ENCODE data around the gene DCC. TPM values are rescaled to one million over a fixed set of nuclear protein-coding genes. Genes with fewer than 3 reads are reported as not detected.

Gene DCC
- total RNA-seq, 6 donors from 2014 or later = 0.33 to 3.5 (median 1.0) TPM

DNA sequence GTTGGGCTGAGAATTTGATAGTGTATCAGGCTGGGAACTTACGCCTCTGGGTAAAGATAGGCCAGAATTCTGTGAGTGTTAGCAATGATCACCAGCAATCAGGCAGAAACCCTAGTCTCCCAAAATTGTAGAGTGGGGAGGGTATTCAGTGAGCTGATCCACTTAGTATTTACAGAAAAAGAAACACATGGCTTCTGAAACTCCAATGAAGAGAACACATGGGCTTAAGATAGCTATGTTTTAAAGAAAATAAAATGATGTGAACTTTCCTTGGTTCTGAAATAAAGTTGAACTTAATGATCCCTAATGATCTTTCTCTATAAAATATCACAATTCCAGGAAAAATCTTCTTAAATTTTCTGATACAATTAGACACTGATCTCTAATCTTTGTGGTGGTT lies 472.8 kb downstream of the DCC start:
- Histone ChIP-seq H3K4me3 (no peak overlapping the region), H3K27ac (no peak overlapping the region), H3K9me3 (no peaks in the 10 kb centered on the region), H3K4me1 (no peaks in the 10 kb centered on the region), H3K36me3 (no peaks in the 10 kb centered on the region), H3K27me3 (no peaks in the 10 kb centered on the region)
- no peak for DNase-seq
- TF ChIP-seq POLR2A (IDR thresholded peaks at IDR 0.05) (no peak), EP300 (IDR thresholded peaks at IDR 0.05) (no peak), POLR2AphosphoS5 (IDR thresholded peaks at IDR 0.05) (no peak)
- TF ChIP-seq, protein P1, sequence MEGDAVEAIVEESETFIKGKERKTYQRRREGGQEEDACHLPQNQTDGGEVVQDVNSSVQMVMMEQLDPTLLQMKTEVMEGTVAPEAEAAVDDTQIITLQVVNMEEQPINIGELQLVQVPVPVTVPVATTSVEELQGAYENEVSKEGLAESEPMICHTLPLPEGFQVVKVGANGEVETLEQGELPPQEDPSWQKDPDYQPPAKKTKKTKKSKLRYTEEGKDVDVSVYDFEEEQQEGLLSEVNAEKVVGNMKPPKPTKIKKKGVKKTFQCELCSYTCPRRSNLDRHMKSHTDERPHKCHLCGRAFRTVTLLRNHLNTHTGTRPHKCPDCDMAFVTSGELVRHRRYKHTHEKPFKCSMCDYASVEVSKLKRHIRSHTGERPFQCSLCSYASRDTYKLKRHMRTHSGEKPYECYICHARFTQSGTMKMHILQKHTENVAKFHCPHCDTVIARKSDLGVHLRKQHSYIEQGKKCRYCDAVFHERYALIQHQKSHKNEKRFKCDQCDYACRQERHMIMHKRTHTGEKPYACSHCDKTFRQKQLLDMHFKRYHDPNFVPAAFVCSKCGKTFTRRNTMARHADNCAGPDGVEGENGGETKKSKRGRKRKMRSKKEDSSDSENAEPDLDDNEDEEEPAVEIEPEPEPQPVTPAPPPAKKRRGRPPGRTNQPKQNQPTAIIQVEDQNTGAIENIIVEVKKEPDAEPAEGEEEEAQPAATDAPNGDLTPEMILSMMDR (IDR thresholded peaks at IDR 0.05) = no peak
- WGBS, 2 donors = 86 to 100% methylated on average over 1 of the region's 1 CpG
- no peak for ATAC-seq (ENCODE audit: low FRiP score in 2 of 2)

DNA sequence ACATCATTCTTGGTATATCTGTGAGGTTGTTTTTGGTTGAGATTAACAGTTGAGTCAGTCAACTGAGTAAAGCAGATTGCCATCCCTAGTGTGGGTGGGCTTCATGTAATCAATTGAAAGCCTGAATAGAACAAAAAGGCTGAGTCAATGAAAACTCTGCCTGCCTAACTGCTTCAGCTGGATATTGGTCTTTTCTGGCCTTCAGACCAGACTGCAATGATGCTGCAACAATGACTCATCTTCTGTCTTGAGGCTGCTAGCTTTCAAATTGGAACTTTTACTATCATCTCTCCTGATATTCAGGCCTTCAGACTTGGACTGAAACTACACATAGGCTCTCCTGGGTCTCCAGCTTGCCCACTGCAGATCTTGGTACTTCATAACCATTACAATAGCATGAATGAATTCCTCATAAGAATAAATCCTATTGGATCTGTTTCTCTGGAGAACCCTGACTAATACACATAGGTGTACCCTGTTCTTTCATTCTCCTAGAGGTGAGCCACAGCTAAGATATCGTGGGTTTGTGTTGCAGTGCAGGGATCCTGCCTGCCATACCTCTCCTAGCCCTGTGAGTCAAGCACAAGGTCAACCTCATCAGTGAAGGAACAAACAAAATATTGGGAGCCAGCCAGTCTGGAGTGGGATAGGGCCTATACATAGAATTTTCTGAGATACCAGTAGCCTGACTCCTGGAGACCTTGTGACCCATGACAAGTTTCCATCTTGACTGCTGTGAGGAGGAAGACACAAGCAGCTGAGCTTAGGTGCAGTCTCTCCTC lies 473.8 kb downstream of the DCC start:
- H3K27ac ChIP-seq = no peak overlapping the region
- no peaks in the 10 kb centered on the region for H3K9me3 ChIP-seq
- TF ChIP-seq POLR2A (IDR thresholded peaks at IDR 0.05) = no peak
- no peak for TF ChIP-seq EP300 (IDR thresholded peaks at IDR 0.05)
- no peak for TF ChIP-seq POLR2AphosphoS5 (IDR thresholded peaks at IDR 0.05)
- TF ChIP-seq, protein P1 (IDR thresholded peaks at IDR 0.05) = no peak
- H3K36me3 ChIP-seq = no peaks in the 10 kb centered on the region
- WGBS, 2 donors = 45 to 53% methylated on average over 1 of the region's 1 CpG
- no peaks in the 10 kb centered on the region for H3K27me3 ChIP-seq
- H3K4me3 ChIP-seq = no peak overlapping the region
- ATAC-seq (ENCODE audit: low FRiP score in 2 of 2) (no peak), DNase-seq (no peak)
- H3K4me1 ChIP-seq = no peaks in the 10 kb centered on the region

DNA sequence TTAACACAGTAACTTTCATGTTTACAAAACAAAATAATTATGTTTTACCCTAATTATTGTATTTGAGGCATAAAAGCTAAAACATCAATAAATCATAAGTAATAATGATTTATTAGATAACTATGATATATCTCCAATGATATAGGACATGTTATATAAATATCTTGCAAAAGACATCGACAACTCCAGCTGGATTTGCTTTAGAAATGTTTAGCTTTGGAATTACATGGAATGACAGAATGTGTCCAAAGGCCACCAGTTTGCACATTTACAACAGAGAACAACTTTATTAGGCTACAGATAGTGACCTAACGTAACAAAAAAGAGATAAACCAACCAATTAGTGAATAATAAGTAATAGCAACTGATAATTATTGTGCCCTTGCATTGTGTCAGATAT lies 475.7 kb downstream of the DCC start:
- Histone ChIP-seq H3K36me3 (no peaks in the 10 kb centered on the region), H3K27me3 (no peaks in the 10 kb centered on the region), H3K4me3 (no peak overlapping the region), H3K4me1 (no peaks in the 10 kb centered on the region), H3K9me3 (no peaks in the 10 kb centered on the region), H3K27ac (no peak overlapping the region)
- TF ChIP-seq, protein P1 (IDR thresholded peaks at IDR 0.05) = no peak
- TF ChIP-seq EP300 (IDR thresholded peaks at IDR 0.05) = no peak
- TF ChIP-seq POLR2AphosphoS5 (IDR thresholded peaks at IDR 0.05) = no peak
- no peak for TF ChIP-seq POLR2A (IDR thresholded peaks at IDR 0.05)
- WGBS, 2 donors = 64 to 74% methylated on average over 2 of the region's 2 CpGs
- ATAC-seq (ENCODE audit: low FRiP score in 2 of 2) = no peak
- no peak for DNase-seq

DNA sequence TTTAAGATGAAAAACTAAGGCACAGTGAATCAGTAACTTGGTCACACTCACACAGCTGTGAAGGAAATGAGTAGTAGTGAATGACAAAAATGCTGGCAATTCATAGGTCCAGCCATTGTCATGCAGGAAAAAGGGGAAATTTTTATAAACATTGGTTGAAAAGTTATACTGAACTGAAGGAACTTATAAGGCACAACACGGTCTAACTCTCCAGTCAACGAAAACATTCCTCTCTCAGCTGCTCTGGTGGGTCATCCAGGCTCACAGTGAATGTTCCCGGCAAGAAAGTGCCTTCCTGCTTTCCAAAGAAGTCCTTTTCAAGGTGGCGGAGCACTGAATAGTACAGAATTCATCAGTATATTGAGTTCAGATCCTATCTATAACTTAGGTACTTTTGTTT lies 476.1 kb downstream of the DCC start:
- no peaks in the 10 kb centered on the region for H3K4me1 ChIP-seq
- H3K4me3 ChIP-seq = no peak overlapping the region
- TF ChIP-seq, protein P1 (IDR thresholded peaks at IDR 0.05) = no peak
- TF ChIP-seq POLR2AphosphoS5 (IDR thresholded peaks at IDR 0.05) (no peak), POLR2A (IDR thresholded peaks at IDR 0.05) (no peak), EP300 (IDR thresholded peaks at IDR 0.05) (no peak)
- WGBS, 2 donors = 49 to 54% methylated on average over 4 of the region's 4 CpGs
- peak overlapping the region in 1 of 4 donors; percentile 27 for H3K27ac ChIP-seq
- DNase-seq (no peak), ATAC-seq (ENCODE audit: low FRiP score in 2 of 2) (no peak)
- H3K36me3 ChIP-seq = no peaks in the 10 kb centered on the region
- no peaks in the 10 kb centered on the region for H3K9me3 ChIP-seq
- H3K27me3 ChIP-seq = no peaks in the 10 kb centered on the region

DNA sequence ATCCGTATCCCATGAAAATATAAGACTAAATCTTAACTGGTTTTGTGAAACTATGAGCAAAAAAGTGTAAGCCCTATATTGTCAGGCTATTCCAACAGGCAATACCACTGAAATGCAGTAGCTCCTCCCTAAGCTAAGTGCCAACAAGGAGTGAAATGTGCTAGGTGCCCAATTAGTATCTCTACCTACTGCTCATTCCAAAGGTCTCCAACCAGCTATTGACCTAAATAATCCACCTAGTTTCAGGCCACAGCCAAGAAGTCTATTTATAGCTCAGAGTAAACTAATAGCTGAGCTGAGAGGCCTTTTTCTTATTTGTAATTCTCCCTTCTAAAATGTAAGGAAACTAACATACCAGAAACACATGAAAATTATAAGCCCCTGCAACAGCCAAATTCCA lies 482.2 kb downstream of the DCC start:
- 81 to 89% methylated on average over 1 of the region's 1 CpG for WGBS, 2 donors
- DNase-seq = no peak
- H3K4me1 ChIP-seq = no peaks in the 10 kb centered on the region
- H3K27me3 ChIP-seq = no peaks in the 10 kb centered on the region
- no peak for ATAC-seq (ENCODE audit: low FRiP score in 2 of 2)
- H3K9me3 ChIP-seq = no peaks in the 10 kb centered on the region
- H3K27ac ChIP-seq = no peak overlapping the region
- TF ChIP-seq, protein P1 (IDR thresholded peaks at IDR 0.05) = no peak
- TF ChIP-seq POLR2A (IDR thresholded peaks at IDR 0.05) (no peak), POLR2AphosphoS5 (IDR thresholded peaks at IDR 0.05) (no peak), EP300 (IDR thresholded peaks at IDR 0.05) (no peak)
- H3K36me3 ChIP-seq = no peaks in the 10 kb centered on the region
- H3K4me3 ChIP-seq = no peak overlapping the region

All from upper lobe of left lung (tissue), 6 donors.